Mesenchymal stem cell (in vitro differentiated cells and primary cell): ENCODE data around the gene PTGR3.

ENCODE experiments used
- DNase-seq: peaks from one replicate; pipeline ENCODE4 v3.0.0-alpha.2; 2013
- H2AFZ ChIP-seq: one replicate; pipeline ENCODE4 v1.6.1; 2013; ENCODE audit warnings: low read depth, mild to moderate bottlenecking, control low read depth, inconsistent platforms, low read length, moderate library complexity
- H2AK5ac ChIP-seq: 2 replicates; pipeline ENCODE4 v1.6.1; 2013; ENCODE audit warnings: low read length, moderate library complexity, mild to moderate bottlenecking, inconsistent platforms; ENCODE audit not compliant: severe bottlenecking
- H2BK120ac ChIP-seq: one replicate; pipeline ENCODE4 v1.6.1; 2013; ENCODE audit warnings: low read depth, mild to moderate bottlenecking, inconsistent platforms, low read length, moderate library complexity
- H2BK12ac ChIP-seq, 2 experiments: one replicate each; pipeline ENCODE4 v1.6.1; 2013; ENCODE audit warnings: inconsistent platforms in 2 of 2, low read length in 2 of 2, mild to moderate bottlenecking in 2 of 2, moderate library complexity in 2 of 2, control low read depth in 1 of 2
- H2BK15ac ChIP-seq: one replicate; pipeline ENCODE4 v1.6.1; 2013; ENCODE audit warnings: mild to moderate bottlenecking, low read depth, inconsistent platforms; ENCODE audit not compliant: poor library complexity, severe bottlenecking
- H2BK5ac ChIP-seq: 2 replicates; pipeline ENCODE4 v1.6.1; 2013; ENCODE audit warnings: low read depth, mild to moderate bottlenecking, low read length, control low read depth, inconsistent platforms; ENCODE audit not compliant: poor library complexity, severe bottlenecking
- H3K14ac ChIP-seq, 2 experiments: one replicate each; pipeline ENCODE4 v1.6.1; 2013; ENCODE audit warnings: inconsistent platforms in 2 of 2, low read length in 2 of 2, control low read depth in 1 of 2, mild to moderate bottlenecking in 1 of 2, moderate library complexity in 1 of 2
- H3K18ac ChIP-seq, 2 experiments: one replicate each; pipeline ENCODE4 v1.6.1; 2013; ENCODE audit warnings: inconsistent platforms in 2 of 2, low read length in 2 of 2, control low read depth in 1 of 2, low read depth in 1 of 2, mild to moderate bottlenecking in 1 of 2
- H3K23ac ChIP-seq, 2 experiments: one replicate each; pipeline ENCODE4 v1.6.1; 2013; ENCODE audit warnings: inconsistent platforms in 2 of 2, low read length in 2 of 2, mild to moderate bottlenecking in 2 of 2, moderate library complexity in 2 of 2, control low read depth in 1 of 2
- H3K27ac ChIP-seq: 2 replicates; pipeline ENCODE4 v1.5.1; 2013; ENCODE audit warnings: mild to moderate bottlenecking, moderate library complexity, low read length, control low read depth, inconsistent platforms; ENCODE audit not compliant: poor library complexity, severe bottlenecking
- H3K27me3 ChIP-seq, 2 experiments: 2 replicates each; pipeline versions ENCODE4 v1.6.1 to v1.7.0; 2013; ENCODE audit warnings: low read length in 2 of 2, mild to moderate bottlenecking in 2 of 2, moderate library complexity in 2 of 2, control low read depth in 1 of 2, inconsistent platforms in 1 of 2; ENCODE audit not compliant: control insufficient read depth in 1 of 2, insufficient read depth in 1 of 2
- H3K36me3 ChIP-seq, 2 experiments: 2 replicates each; pipeline versions ENCODE4 v1.6.1 to v1.7.0; 2013; ENCODE audit warnings: low read length in 2 of 2, control low read depth in 1 of 2, inconsistent platforms in 1 of 2, low read depth in 1 of 2, mild to moderate bottlenecking in 1 of 2; ENCODE audit not compliant: insufficient read depth in 2 of 2, control insufficient read depth in 1 of 2
- H3K4ac ChIP-seq, 2 experiments: one replicate each; pipeline ENCODE4 v1.6.1; 2013; ENCODE audit warnings: inconsistent platforms in 2 of 2, low read length in 2 of 2, mild to moderate bottlenecking in 2 of 2, moderate library complexity in 2 of 2, control low read depth in 1 of 2, low read depth in 1 of 2
- H3K4me1 ChIP-seq: 2 replicates; pipeline ENCODE4 v1.6.1; 2013; ENCODE audit warnings: low read depth, low read length, control low read depth; ENCODE audit not compliant: control insufficient read depth, insufficient read depth
- H3K4me2 ChIP-seq: 2 replicates; pipeline ENCODE4 v1.6.1; 2013; ENCODE audit warnings: low read length, mild to moderate bottlenecking, inconsistent platforms; ENCODE audit not compliant: poor library complexity, severe bottlenecking
- H3K4me3 ChIP-seq, 2 experiments: 2 replicates each; pipeline versions ENCODE4 v1.5.1 to v1.7.0; 2013; ENCODE audit warnings: low read length in 2 of 2, mild to moderate bottlenecking in 2 of 2, control low read depth in 1 of 2, low read depth in 1 of 2; ENCODE audit not compliant: insufficient read depth in 1 of 2
- H3K79me1 ChIP-seq: replicated peaks from 2 replicates; pipeline ENCODE4 v1.6.1; 2013; ENCODE audit warnings: mild to moderate bottlenecking, control low read depth, low read length, inconsistent platforms; ENCODE audit not compliant: poor library complexity, severe bottlenecking
- H3K9ac ChIP-seq: 2 replicates; pipeline ENCODE4 v1.7.0; 2013; ENCODE audit warnings: mild to moderate bottlenecking, low read length, moderate library complexity
- H3K9me3 ChIP-seq: 2 replicates; pipeline ENCODE4 v1.7.0; 2013; ENCODE audit warnings: mild to moderate bottlenecking, low read length; ENCODE audit not compliant: control insufficient read depth
- H4K8ac ChIP-seq: one replicate; pipeline ENCODE4 v1.6.1; 2013; ENCODE audit warnings: inconsistent platforms, mild to moderate bottlenecking, low read length, moderate library complexity
- H4K91ac ChIP-seq: one replicate; pipeline ENCODE4 v1.6.1; 2013; ENCODE audit warnings: mild to moderate bottlenecking, low read length, inconsistent platforms
- WGBS: methylation state at CpG from one replicate; pipeline ENCODE4 v1.1.7; 2013; ENCODE audit warnings: mixed read lengths; 5-methylcytosine and 5-hydroxymethylcytosine counted together

PTGR3 gene

GRCh38 chr18:75241705-75242104 is 32.8 kb upstream of the PTGR3 start:
- no peak overlapping the region for H3K4ac ChIP-seq
- no peaks in the 10 kb centered on the region for H3K4me1 ChIP-seq
- no peak overlapping the region for H3K9ac ChIP-seq
- H2AK5ac ChIP-seq, result no peak overlapping the region
- no peak overlapping the region for H2BK12ac ChIP-seq
- DNase-seq, result no peak
- no peak overlapping the region for H3K14ac ChIP-seq
- no peak overlapping the region for H3K18ac ChIP-seq
- H3K36me3 ChIP-seq, result no peaks in the 10 kb centered on the region
- no CpG with 5 or more reads among the region's 1 CpG for WGBS
- no peak overlapping the region for H4K91ac ChIP-seq
- H2AFZ ChIP-seq, result no peak overlapping the region
- H2BK5ac ChIP-seq, result no peak overlapping the region
- no peak overlapping the region for H2BK120ac ChIP-seq
- no peak overlapping the region for H3K4me3 ChIP-seq
- no peak overlapping the region for H3K27ac ChIP-seq
- H3K23ac ChIP-seq, result no peak overlapping the region
- no peak overlapping the region for H4K8ac ChIP-seq
- no peak overlapping the region for H2BK15ac ChIP-seq
- H3K27me3 ChIP-seq, result no peaks in the 10 kb centered on the region
- H3K79me1 ChIP-seq, result peaks cover 27% of the 10 kb centered on the region
- peaks cover 6% of the 10 kb centered on the region for H3K9me3 ChIP-seq
- H3K4me2 ChIP-seq, result no peak overlapping the region

- peaks cover 6% of the 10 kb centered on the region for H3K9me3 ChIP-seq
- no peak overlapping the region for H3K4me2 ChIP-seq
- H3K27me3 ChIP-seq, result no peaks in the 10 kb centered on the region
- H2BK5ac ChIP-seq, result no peak overlapping the region
- H4K91ac ChIP-seq, result no peak overlapping the region
- H3K4ac ChIP-seq, result no peak overlapping the region
- no peak overlapping the region for H2AFZ ChIP-seq
- H3K36me3 ChIP-seq, result no peaks in the 10 kb centered on the region
- no peaks in the 10 kb centered on the region for H3K4me1 ChIP-seq
- no peak overlapping the region for H3K4me3 ChIP-seq
- no peak overlapping the region for H3K14ac ChIP-seq
- no peak overlapping the region for H2BK15ac ChIP-seq
- no peak overlapping the region for H3K9ac ChIP-seq
- H3K27ac ChIP-seq, result no peak overlapping the region
- peaks cover 31% of the 10 kb centered on the region for H3K79me1 ChIP-seq
- no peak overlapping the region for H3K18ac ChIP-seq
- DNase-seq, result no peak
- no peak overlapping the region for H4K8ac ChIP-seq
- no peak overlapping the region for H2BK12ac ChIP-seq
- H3K23ac ChIP-seq, result no peak overlapping the region
- WGBS, result 97% methylated on average over 10 of the region's 10 CpGs
- H2AK5ac ChIP-seq, result no peak overlapping the region
- H2BK120ac ChIP-seq, result no peak overlapping the region
These were observed 31.5 kb upstream of the PTGR3 start for GRCh38 chr18:75240433-75240832.

- H4K8ac ChIP-seq, result no peak overlapping the region
- H2AK5ac ChIP-seq, result no peak overlapping the region
- no peak overlapping the region for H2AFZ ChIP-seq
- H3K4me3 ChIP-seq, result no peak overlapping the region
- H2BK12ac ChIP-seq, result no peak overlapping the region
- H3K14ac ChIP-seq, result no peak overlapping the region
- H3K18ac ChIP-seq, result no peak overlapping the region
- no peak overlapping the region for H2BK15ac ChIP-seq
- H3K27me3 ChIP-seq, result no peaks in the 10 kb centered on the region
- no peak overlapping the region for H2BK120ac ChIP-seq
- H4K91ac ChIP-seq, result no peak overlapping the region
- H3K4me1 ChIP-seq, result no peaks in the 10 kb centered on the region
- no peak overlapping the region for H3K23ac ChIP-seq
- no peak overlapping the region for H2BK5ac ChIP-seq
- no peaks in the 10 kb centered on the region for H3K36me3 ChIP-seq
- no peak overlapping the region for H3K4ac ChIP-seq
- WGBS, result 83% methylated on average over 10 of the region's 10 CpGs
- no peak overlapping the region for H3K4me2 ChIP-seq
- peaks cover 31% of the 10 kb centered on the region for H3K79me1 ChIP-seq
- no peak for DNase-seq
- H3K9ac ChIP-seq, result no peak overlapping the region
- no peak overlapping the region for H3K27ac ChIP-seq
- H3K9me3 ChIP-seq, result peaks cover 6% of the 10 kb centered on the region
These were observed 29.8 kb upstream of the PTGR3 start for GRCh38 chr18:75238786-75239185.

GRCh38 chr18:75238100-75238499 is 29.2 kb upstream of the PTGR3 start:
- Histone ChIP-seq H4K8ac (no peak overlapping the region), H3K4me2 (no peak overlapping the region), H3K79me1 (peaks cover 33% of the 10 kb centered on the region), H3K4me3 (no peak overlapping the region), H2AFZ (no peak overlapping the region), H3K4me1 (no peaks in the 10 kb centered on the region), H2BK120ac (no peak overlapping the region), H4K91ac (no peak overlapping the region), H2BK15ac (no peak overlapping the region), H3K36me3 (no peaks in the 10 kb centered on the region), H3K9me3 (peaks cover 6% of the 10 kb centered on the region), H3K4ac (no peak overlapping the region), H3K14ac (no peak overlapping the region), H2BK5ac (no peak overlapping the region), H3K18ac (no peak overlapping the region), H3K27ac (no peak overlapping the region), H3K9ac (no peak overlapping the region), H3K23ac (no peak overlapping the region), H3K27me3 (no peaks in the 10 kb centered on the region), H2AK5ac (no peak overlapping the region), H2BK12ac (no peak overlapping the region)
- no peak for DNase-seq
- WGBS, result 95% methylated on average over 13 of the region's 13 CpGs
